Thyroid gland (tissue), 4 donors: ENCODE results near the gene CREB3.

ENCODE experiments used
- POLR2A ChIP-seq, 2 donors: fragments of 450-650 bp; IDR thresholded peaks; one replicate each; pipeline ENCODE4 v1.6.1; 2017; ENCODE audit warnings: antibody characterized with exemption in 2 of 2, mild to moderate bottlenecking in 2 of 2, moderate library complexity in 1 of 2
- TF ChIP-seq, protein P1 (sequence below), 6 experiments: fragments of 200-600 bp in 3 of 6; fragments of 450-650 bp in 3 of 6; sonication (generic) in 3 of 6; IDR thresholded peaks; one replicate each; pipeline ENCODE4 v1.5.1; 2016 to 2019; ENCODE audit warnings: antibody characterized with exemption in 6 of 6, mild to moderate bottlenecking in 2 of 6, inconsistent platforms in 1 of 6, moderate library complexity in 1 of 6

DNA sequence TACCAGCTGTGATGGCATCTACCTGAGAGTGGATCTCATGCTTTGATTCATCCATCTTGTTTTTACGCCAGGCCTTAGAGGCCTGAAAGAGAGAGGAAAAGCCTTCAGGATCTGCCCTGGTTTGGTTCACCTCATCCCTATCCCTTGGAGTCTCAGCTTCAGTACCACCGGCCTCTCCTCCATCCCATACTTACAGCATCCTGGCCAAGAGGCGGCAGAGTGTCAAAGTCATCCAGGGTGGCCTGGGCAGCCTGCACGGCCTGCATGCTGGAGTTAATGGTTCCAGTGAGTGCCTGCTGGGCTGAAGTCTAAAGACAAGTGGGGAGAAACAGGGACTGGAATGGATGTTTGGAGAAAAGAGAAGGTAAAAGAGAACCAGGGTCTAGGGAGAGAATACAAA lies 12.9 kb upstream of the CREB3 start:
- TF ChIP-seq, protein P1, sequence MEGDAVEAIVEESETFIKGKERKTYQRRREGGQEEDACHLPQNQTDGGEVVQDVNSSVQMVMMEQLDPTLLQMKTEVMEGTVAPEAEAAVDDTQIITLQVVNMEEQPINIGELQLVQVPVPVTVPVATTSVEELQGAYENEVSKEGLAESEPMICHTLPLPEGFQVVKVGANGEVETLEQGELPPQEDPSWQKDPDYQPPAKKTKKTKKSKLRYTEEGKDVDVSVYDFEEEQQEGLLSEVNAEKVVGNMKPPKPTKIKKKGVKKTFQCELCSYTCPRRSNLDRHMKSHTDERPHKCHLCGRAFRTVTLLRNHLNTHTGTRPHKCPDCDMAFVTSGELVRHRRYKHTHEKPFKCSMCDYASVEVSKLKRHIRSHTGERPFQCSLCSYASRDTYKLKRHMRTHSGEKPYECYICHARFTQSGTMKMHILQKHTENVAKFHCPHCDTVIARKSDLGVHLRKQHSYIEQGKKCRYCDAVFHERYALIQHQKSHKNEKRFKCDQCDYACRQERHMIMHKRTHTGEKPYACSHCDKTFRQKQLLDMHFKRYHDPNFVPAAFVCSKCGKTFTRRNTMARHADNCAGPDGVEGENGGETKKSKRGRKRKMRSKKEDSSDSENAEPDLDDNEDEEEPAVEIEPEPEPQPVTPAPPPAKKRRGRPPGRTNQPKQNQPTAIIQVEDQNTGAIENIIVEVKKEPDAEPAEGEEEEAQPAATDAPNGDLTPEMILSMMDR (IDR thresholded peaks at IDR 0.05), result no peak
- no peak for TF ChIP-seq POLR2A (IDR thresholded peaks at IDR 0.05)
